Renal cortex interstitium (tissue), 11 donors: ENCODE results near the gene HOXB4. TPM values are rescaled to one million over a fixed set of nuclear protein-coding genes. Genes with fewer than 3 reads are reported as not detected.

Source experiments
- DNase-seq, 11 donors: peaks; one replicate each; pipeline ENCODE4 v3.0.0-alpha.2; 2013; ENCODE audit warnings: low read depth in 9 of 11, low spot score in 4 of 11; ENCODE audit errors: extremely low read depth in 1 of 11
- polyA plus RNA-seq, 3 donors: library from polyadenylated mRNA; unstranded; fragments of 120-200 nt; gene quantifications; one replicate each; pipeline ENCODE4 v1.2.1, GENCODE V29; 2013; ENCODE audit not compliant: insufficient read length in 3 of 3

HOXB4 gene
- polyA plus RNA-seq, 3 donors: 12.3 to 26.4 (median 15.6) TPM

GRCh38 chr17:48593840-48594537 lies 15.8 kb upstream of the HOXB4 start:
- peak in 9 of 11 donors; percentile 83 to 93 (median 89) for DNase-seq

GRCh38 chr17:48593126-48593829 lies 15.1 kb upstream of the HOXB4 start, which contains the start of gene HOXB5:
Gene HOXB5, minus strand, starts transcription at chr17:48593779. Its CDS starts 97 bp downstream, at chr17:48593682.
- no peak for DNase-seq

DNA sequence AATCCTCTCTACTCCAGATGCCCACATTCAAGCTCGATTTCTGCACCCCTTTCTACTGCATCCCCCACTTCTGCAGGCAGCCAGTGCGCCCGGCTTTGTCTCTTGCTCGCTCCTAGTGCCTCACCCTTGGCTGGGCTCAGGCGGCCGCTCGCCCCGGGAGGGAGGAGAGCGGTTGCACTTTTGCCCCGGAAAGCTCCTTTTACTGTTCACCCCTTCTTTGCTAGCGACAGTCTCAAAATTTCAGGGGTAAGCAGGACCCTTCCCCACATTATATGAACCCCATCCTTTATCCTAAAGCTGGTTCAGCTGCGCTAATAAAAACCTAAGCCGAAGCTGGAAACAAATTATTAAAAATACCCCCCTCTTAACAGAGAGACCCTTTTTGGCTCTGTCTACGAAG lies 14.4 kb upstream of the HOXB4 start:
- no peak for DNase-seq

DNA sequence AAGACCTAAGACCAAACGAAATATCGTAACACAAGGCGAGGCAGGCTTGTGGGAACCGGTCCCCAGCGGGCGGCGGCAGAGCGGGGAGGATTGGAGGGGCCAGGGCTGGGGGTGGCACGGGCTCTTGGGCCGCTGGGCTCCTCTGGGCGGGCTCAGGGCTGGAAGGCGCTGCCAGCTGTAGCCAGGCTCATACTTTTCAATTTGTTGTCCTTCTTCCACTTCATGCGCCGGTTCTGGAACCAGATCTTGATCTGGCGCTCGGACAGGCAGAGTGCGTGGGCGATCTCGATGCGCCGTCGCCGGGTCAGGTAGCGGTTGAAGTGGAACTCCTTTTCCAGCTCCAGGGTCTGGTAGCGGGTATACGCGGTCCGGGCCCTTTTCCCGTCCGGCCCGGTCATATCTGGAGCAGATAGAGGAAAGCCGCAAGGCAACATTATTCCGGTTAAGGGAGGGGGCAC lies 13.9 kb upstream of the HOXB4 start:
- DNase-seq: no peak

GRCh38 chr17:48591255-48592056 lies 13.3 kb upstream of the HOXB4 start:
- DNase-seq: no peak

DNA sequence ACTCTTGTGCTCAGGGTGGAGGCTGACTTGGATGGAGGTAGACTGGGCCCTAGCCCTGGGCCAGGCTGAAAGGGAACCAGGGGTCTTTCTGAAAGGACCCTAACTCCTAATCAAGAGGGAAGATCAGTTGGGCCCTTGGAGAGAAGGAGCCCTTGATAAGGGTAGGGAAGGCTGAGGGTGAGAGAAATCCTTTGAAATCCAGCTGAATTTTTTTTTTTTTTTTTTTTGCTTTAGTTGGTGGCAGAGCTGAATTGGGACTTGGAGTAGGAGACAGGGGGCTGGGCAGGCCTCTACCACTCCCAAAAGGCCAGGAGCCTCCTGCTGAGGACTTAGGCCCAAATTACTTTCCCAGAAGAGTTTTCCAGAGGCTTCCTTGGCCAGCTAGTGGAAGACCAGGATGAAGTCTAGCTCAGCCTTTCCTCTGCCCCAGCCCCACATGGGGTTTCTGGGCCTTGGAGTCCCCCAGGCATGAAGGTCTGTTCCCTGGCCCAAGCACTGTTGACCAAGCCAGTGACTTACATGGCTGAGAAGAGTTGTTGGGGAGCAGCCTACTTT lies 12.5 kb upstream of the HOXB4 start:
- DNase-seq: no peak

GRCh38 chr17:48589831-48590606 lies 11.9 kb upstream of the HOXB4 start, which contains the start of gene HOXB3:
Gene HOXB3, minus strand, starts transcription at chr17:48590241. Its CDS starts 37,767 bp downstream, at chr17:48552474.
- DNase-seq: peak in 9 of 11 donors; percentile 80 to 94 (median 90)

- no peak for DNase-seq
These were observed 11.1 kb upstream of the HOXB4 start for GRCh38 chr17:48589060-48589830.

DNA sequence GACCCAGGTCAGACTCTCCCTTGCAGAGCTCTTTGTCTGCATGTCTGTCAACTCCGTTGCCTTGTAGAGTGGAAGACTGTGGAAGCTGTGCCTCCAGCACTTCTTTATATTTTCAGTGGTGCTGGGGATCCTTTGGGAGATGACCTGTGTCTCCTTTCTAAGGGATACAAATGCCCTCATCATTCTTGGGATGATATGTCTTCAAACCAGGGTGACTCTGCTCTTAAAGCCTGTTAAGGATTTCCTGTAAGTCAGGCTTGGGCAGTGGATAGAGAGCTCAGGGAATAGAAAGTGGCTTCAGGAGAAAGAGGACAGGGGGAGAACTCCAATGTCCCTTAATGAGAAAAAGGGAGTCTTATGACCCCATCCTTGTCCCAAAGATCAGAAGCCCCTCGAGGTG lies 10.4 kb upstream of the HOXB4 start:
- no peak for DNase-seq

- no peak for DNase-seq
These were observed 9.9 kb upstream of the HOXB4 start for GRCh38 chr17:48588074-48588415.

- peak in 1 of 11 donors; percentile 84 for DNase-seq
These were observed 9.3 kb upstream of the HOXB4 start for GRCh38 chr17:48587276-48588073.

- no peak for DNase-seq
These were observed 8.5 kb upstream of the HOXB4 start for GRCh38 chr17:48586355-48587258.

GRCh38 chr17:48584223-48584741 lies 6.1 kb upstream of the HOXB4 start:
- DNase-seq: no peak

GRCh38 chr17:48583708-48584222 lies 5.6 kb upstream of the HOXB4 start:
- DNase-seq: no peak

DNA sequence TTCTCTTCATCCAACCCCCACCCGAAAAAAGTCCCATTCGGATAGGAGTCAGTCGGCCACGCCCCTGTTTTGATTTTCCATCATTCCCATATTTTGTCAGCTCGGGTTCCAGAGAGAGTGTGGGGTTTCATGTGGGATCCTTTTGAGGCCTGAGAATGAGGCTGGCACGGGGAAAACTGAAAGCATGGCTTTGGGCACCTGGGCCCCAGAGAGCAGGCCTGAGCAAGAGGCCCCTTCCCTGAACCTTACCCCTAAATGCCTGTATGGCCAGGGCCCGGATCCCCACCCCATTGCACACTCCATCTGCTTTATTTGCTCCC lies 4.6 kb upstream of the HOXB4 start:
- DNase-seq: no peak
